ENCODE results near the gene EBLN1.

GRCh38 chr10:22226599-22226998, 8.8 kb upstream of the EBLN1 start:
- TF ChIP-seq CTCF (IDR thresholded peaks at IDR 0.05; ENCODE audit: low read depth, low read length, missing input control) = no peak
- no peak for TF ChIP-seq ZBTB33 (IDR thresholded peaks at IDR 0.05)
- TF ChIP-seq GABPA (IDR thresholded peaks at IDR 0.05 in 1 of 2, conservative IDR thresholded peaks at IDR 0.05 in 1 of 2) = no peak
- no peak for TF ChIP-seq JUND (IDR thresholded peaks at IDR 0.05)
- TF ChIP-seq FOXA1 (IDR thresholded peaks at IDR 0.05) = no peak
- TF ChIP-seq EGR1 (IDR thresholded peaks at IDR 0.05; ENCODE audit: low read depth in 2 of 2) = no peak
- TF ChIP-seq YY1 (IDR thresholded peaks at IDR 0.05) = no peak
- no peak for TF ChIP-seq TAF1 (conservative IDR thresholded peaks at IDR 0.05)
- no peak for TF ChIP-seq MAX (IDR thresholded peaks at IDR 0.05)
